ENCODE measurements around the gene NIPBL.
A peak's percentile ranks its signal among the peaks of the same experiment; 100 is the strongest.

Gene NIPBL

GRCh38 chr5:36919238-36919637 is 42.7 kb downstream of the NIPBL start:
- Mint-ChIP-seq H3K36me3 (ENCODE audit: low read depth) (peaks cover 17% of the 10 kb centered on the region), H3K9me3 (peaks cover 30% of the 10 kb centered on the region), H3K27me3 (ENCODE audit: low read depth, poor library complexity) (no peaks in the 10 kb centered on the region), H3K4me3 (no peak overlapping the region), H3K27ac (peak overlapping the region; percentile 47), H3K4me1 (no peaks in the 10 kb centered on the region)
- TF ChIP-seq, protein P1, sequence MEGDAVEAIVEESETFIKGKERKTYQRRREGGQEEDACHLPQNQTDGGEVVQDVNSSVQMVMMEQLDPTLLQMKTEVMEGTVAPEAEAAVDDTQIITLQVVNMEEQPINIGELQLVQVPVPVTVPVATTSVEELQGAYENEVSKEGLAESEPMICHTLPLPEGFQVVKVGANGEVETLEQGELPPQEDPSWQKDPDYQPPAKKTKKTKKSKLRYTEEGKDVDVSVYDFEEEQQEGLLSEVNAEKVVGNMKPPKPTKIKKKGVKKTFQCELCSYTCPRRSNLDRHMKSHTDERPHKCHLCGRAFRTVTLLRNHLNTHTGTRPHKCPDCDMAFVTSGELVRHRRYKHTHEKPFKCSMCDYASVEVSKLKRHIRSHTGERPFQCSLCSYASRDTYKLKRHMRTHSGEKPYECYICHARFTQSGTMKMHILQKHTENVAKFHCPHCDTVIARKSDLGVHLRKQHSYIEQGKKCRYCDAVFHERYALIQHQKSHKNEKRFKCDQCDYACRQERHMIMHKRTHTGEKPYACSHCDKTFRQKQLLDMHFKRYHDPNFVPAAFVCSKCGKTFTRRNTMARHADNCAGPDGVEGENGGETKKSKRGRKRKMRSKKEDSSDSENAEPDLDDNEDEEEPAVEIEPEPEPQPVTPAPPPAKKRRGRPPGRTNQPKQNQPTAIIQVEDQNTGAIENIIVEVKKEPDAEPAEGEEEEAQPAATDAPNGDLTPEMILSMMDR (IDR thresholded peaks at IDR 0.05), result no peak
- no peak for DNase-seq

GRCh38 chr5:36919650-36920049 is 43.1 kb downstream of the NIPBL start:
- Mint-ChIP-seq H3K36me3 (ENCODE audit: low read depth) (peaks cover 20% of the 10 kb centered on the region), H3K27me3 (ENCODE audit: low read depth, poor library complexity) (no peaks in the 10 kb centered on the region), H3K27ac (peak overlapping the region; percentile 47), H3K9me3 (peaks cover 30% of the 10 kb centered on the region), H3K4me3 (no peak overlapping the region), H3K4me1 (no peaks in the 10 kb centered on the region)
- no peak for DNase-seq
- TF ChIP-seq, protein P1 (IDR thresholded peaks at IDR 0.05), result no peak

GRCh38 chr5:36928947-36929346 is 52.4 kb downstream of the NIPBL start:
- H3K4me3 Mint-ChIP-seq, result no peak overlapping the region
- no peaks in the 10 kb centered on the region for H3K27me3 Mint-ChIP-seq (ENCODE audit: low read depth, poor library complexity)
- TF ChIP-seq, protein P1 (IDR thresholded peaks at IDR 0.05), result no peak
- no peak overlapping the region for H3K27ac Mint-ChIP-seq
- no peak for DNase-seq
- no peaks in the 10 kb centered on the region for H3K4me1 Mint-ChIP-seq
- H3K36me3 Mint-ChIP-seq (ENCODE audit: low read depth), result peaks cover 32% of the 10 kb centered on the region
- H3K9me3 Mint-ChIP-seq, result peaks cover 12% of the 10 kb centered on the region

DNA sequence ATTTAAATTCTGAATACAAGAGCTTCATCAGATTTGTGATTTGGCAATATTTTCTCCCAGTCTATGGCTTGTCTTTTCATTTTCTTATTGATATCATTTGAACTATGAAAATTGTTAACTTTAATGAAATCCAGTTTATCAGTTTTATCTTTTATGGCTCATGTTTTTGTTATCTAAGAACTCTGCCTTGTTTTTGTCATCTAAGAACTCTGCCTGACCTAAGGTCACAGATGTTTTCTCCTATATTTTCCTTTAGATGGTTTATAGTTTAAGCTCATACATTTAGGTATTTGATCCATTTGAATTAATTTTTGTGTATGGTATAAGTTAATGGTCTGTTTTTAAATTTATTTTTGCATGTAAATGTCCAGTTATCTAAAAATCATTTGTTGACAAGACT is 52.9 kb downstream of the NIPBL start:
- Mint-ChIP-seq H3K36me3 (ENCODE audit: low read depth) (peaks cover 30% of the 10 kb centered on the region), H3K27ac (no peak overlapping the region), H3K27me3 (ENCODE audit: low read depth, poor library complexity) (no peaks in the 10 kb centered on the region), H3K9me3 (peaks cover 12% of the 10 kb centered on the region), H3K4me3 (no peak overlapping the region), H3K4me1 (no peaks in the 10 kb centered on the region)
- TF ChIP-seq, protein P1 (IDR thresholded peaks at IDR 0.05), result no peak
- DNase-seq, result no peak

GRCh38 chr5:36932056-36932455 is 55.5 kb downstream of the NIPBL start:
- DNase-seq, result no peak
- Mint-ChIP-seq H3K4me1 (no peaks in the 10 kb centered on the region), H3K4me3 (no peak overlapping the region), H3K27ac (no peak overlapping the region), H3K36me3 (ENCODE audit: low read depth) (peaks cover 22% of the 10 kb centered on the region), H3K27me3 (ENCODE audit: low read depth, poor library complexity) (no peaks in the 10 kb centered on the region), H3K9me3 (peaks cover 16% of the 10 kb centered on the region)
- TF ChIP-seq, protein P1 (IDR thresholded peaks at IDR 0.05), result no peak

DNA sequence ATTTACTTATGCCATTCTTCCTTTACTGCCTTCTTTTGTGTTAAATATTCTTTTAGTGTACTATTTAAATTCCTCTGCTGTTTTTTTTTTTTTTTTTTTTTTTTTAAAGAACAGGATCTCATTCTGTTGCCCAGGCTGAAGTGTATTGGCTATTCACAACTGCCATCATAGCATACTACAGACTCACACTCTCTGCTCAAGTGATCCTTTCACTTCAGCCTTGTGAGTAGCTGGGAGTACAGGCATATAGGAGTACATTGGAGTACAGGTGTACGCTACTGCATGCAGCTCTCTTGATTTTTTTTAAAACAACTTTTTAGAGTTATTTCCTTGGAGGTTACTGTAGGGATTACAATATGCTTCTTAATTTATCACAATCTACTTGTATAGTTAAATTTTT is 56.1 kb downstream of the NIPBL start:
- no peak for DNase-seq
- no peak overlapping the region for H3K4me3 Mint-ChIP-seq
- no peaks in the 10 kb centered on the region for H3K4me1 Mint-ChIP-seq
- H3K9me3 Mint-ChIP-seq, result peaks cover 16% of the 10 kb centered on the region
- no peak overlapping the region for H3K27ac Mint-ChIP-seq
- H3K27me3 Mint-ChIP-seq (ENCODE audit: low read depth, poor library complexity), result no peaks in the 10 kb centered on the region
- TF ChIP-seq, protein P1 (IDR thresholded peaks at IDR 0.05), result no peak
- H3K36me3 Mint-ChIP-seq (ENCODE audit: low read depth), result peaks cover 29% of the 10 kb centered on the region
